Ovary (tissue), 9 donors: ENCODE measurements around the gene GRPEL1. TPM values are rescaled to one million over a fixed set of nuclear protein-coding genes. Genes with fewer than 3 reads are reported as not detected.

Experiments
- DNase-seq, 5 donors: peaks; one replicate each; pipeline ENCODE4 v3.0.0-alpha.2; 2019 to 2020
- H3K27ac ChIP-seq, 2 donors: fragments of 200-600 bp; one replicate each; pipeline versions ENCODE4 v1.5.1 to v1.8.0; 2019 to 2022
- H3K27me3 ChIP-seq: fragments of 200-600 bp; one replicate; pipeline ENCODE4 v1.8.0; 2022
- H3K36me3 ChIP-seq: fragments of 200-600 bp; sonication (generic); one replicate; pipeline ENCODE4 v1.5.1; 2019
- H3K4me1 ChIP-seq: one replicate; pipeline ENCODE4 v1.8.1; 2013; ENCODE audit warnings: mild to moderate bottlenecking, moderate library complexity; ENCODE audit not compliant: insufficient read depth
- H3K4me3 ChIP-seq: fragments of 200-600 bp; sonication (generic); one replicate; pipeline ENCODE4 v1.5.1; 2017
- H3K9me3 ChIP-seq, 2 donors: fragments of 200-600 bp in 1 of 2; sonication (generic) in 1 of 2; one replicate each; pipeline versions ENCODE4 v1.5.1 to v1.8.1; 2013 to 2019; ENCODE audit warnings: mild to moderate bottlenecking in 1 of 2, moderate library complexity in 1 of 2
- CTCF ChIP-seq, 3 donors: fragments of 450-650 bp in 2 of 3; fragments of 200-600 bp in 1 of 3; IDR thresholded peaks; one replicate each; pipeline versions ENCODE4 v1.5.1 to v1.8.0; 2016 to 2022; ENCODE audit warnings: antibody characterized with exemption in 3 of 3, mild to moderate bottlenecking in 1 of 3
- EP300 ChIP-seq: sonication (generic); formaldehyde crosslinking; IDR thresholded peaks from one replicate; pipeline ENCODE4 v1.6.1; 2017; ENCODE audit warnings: antibody characterized with exemption
- POLR2A ChIP-seq: fragments of 450-650 bp; IDR thresholded peaks from one replicate; pipeline ENCODE4 v1.6.1; 2017; ENCODE audit warnings: antibody characterized with exemption, mild to moderate bottlenecking, moderate library complexity
- WGBS, 3 donors: extraction: QIAGEN DNeasy Blood & Tissue Kit in 1 of 3; methylation state at CpG; one replicate each; pipeline versions ENCODE4 v1.1.5 to v1.1.7; 2013 to 2017; 5-methylcytosine and 5-hydroxymethylcytosine counted together
- intact Hi-C, 4 donors: fragments of 100-400 bp; cut with DNase I; formaldehyde crosslinking; loops; one replicate each; pipeline versions ENCODE4 v1.11.0 to v1.15.1; 2022 to 2023
- polyA plus RNA-seq, 2 donors: library from polyadenylated mRNA; stranded (reverse); fragments of 200-250 nt in 1 of 2; fragments of 350-450 nt in 1 of 2; fragmentation: Illumina TruSeq in 1 of 2; extraction: RNeasy Lipid Tissue Mini Kit (QIAGEN cat#74804) in 1 of 2; gene quantifications; one replicate each; pipeline ENCODE4 v1.2.3, GENCODE V29; 2013 to 2014
- total RNA-seq, 7 donors: library from RNA; depleted of rRNA in 2 of 7; stranded (reverse); fragments of >200 nt in 2 of 7; fragmentation: NEBNext Ultra II Directional in 3 of 7; extraction: Animal tissue kit (Norgen Biotek cat#: 25700) in 3 of 7; gene quantifications; one replicate each; pipeline versions ENCODE4 v1.1.0 to v1.2.4, GENCODE V29; 2016 to 2023
- donor health status: DM: no; HTN: no; CAD: no; lungs with moderate emphysema.
- donor health status: DM: no; HTN: no; CAD: no.
- donor health status: Bipolar disorder and iron deficiency.
- donor health status: DM: yes; HTN: yes; CAD: no.
- donor health status: DM: no; HTN: no; CAD: no.
- donor health status: DM: yes; HTN: yes; CAD: no.

Gene GRPEL1
- total and polyA plus RNA-seq, 9 donors = 11.1 to 74.8 (median 23.3) TPM

GRCh38 chr4:7055111-7055989, 12.5 kb downstream of the GRPEL1 start:
- Histone ChIP-seq H3K36me3 (no peaks in the 10 kb centered on the region), H3K27me3 (no peaks in the 10 kb centered on the region), H3K4me3 (no peak overlapping the region), H3K27ac (no peak overlapping the region), H3K9me3 (no peaks in the 10 kb centered on the region), H3K4me1 (peaks cover 7% of the 10 kb centered on the region)
- peak in 1 of 5 donors; percentile 13 for DNase-seq
- TF ChIP-seq EP300 (no peak), POLR2A (no peak), CTCF (IDR thresholded peaks at IDR 0.05) (no peak)
- 87 to 88% (median 88%) methylated on average over 31 of the region's 31 CpGs for whole genome bisulfite sequencing, 3 donors
- intact Hi-C loops = loop anchor here in 1 of 4 donors (1.0 kb wide), 1 partner anchor 40 kb away; no protein-coding TSS in a partner anchor

GRCh38 chr4:7054106-7054880, 13.6 kb downstream of the GRPEL1 start:
- Histone ChIP-seq H3K36me3 (no peaks in the 10 kb centered on the region), H3K4me1 (peaks cover 9% of the 10 kb centered on the region), H3K27ac (no peak overlapping the region), H3K4me3 (no peak overlapping the region), H3K9me3 (no peaks in the 10 kb centered on the region), H3K27me3 (no peaks in the 10 kb centered on the region)
- 94 to 95% (median 95%) methylated on average over 52 of the region's 52 CpGs for WGBS, 3 donors
- intact Hi-C loops = no loop called here
- TF ChIP-seq POLR2A (no peak), CTCF (IDR thresholded peaks at IDR 0.05) (no peak), EP300 (no peak)
- DNase-seq = peak in 1 of 5 donors; percentile 33

GRCh38 chr4:7052923-7053715, 14.7 kb downstream of the GRPEL1 start:
- H3K36me3 ChIP-seq = no peaks in the 10 kb centered on the region
- no peaks in the 10 kb centered on the region for H3K9me3 ChIP-seq
- H3K27me3 ChIP-seq = no peaks in the 10 kb centered on the region
- H3K27ac ChIP-seq = no peak overlapping the region
- H3K4me3 ChIP-seq = no peak overlapping the region
- peak in 1 of 5 donors; percentile 43 for DNase-seq
- H3K4me1 ChIP-seq = peaks cover 9% of the 10 kb centered on the region
- intact Hi-C loops = no loop called here
- no peak for TF ChIP-seq CTCF (IDR thresholded peaks at IDR 0.05)
- no peak for TF ChIP-seq POLR2A
- TF ChIP-seq EP300 = no peak
- WGBS, 3 donors = 81 to 89% (median 88%) methylated on average over 20 of the region's 20 CpGs

GRCh38 chr4:7052313-7052712, 15.6 kb downstream of the GRPEL1 start:
- no peak overlapping the region for H3K4me3 ChIP-seq
- DNase-seq = peak in 1 of 5 donors; percentile 22
- TF ChIP-seq EP300 (no peak), POLR2A (no peak), CTCF (IDR thresholded peaks at IDR 0.05) (no peak)
- no peaks in the 10 kb centered on the region for H3K9me3 ChIP-seq
- H3K4me1 ChIP-seq = peaks cover 11% of the 10 kb centered on the region
- H3K27me3 ChIP-seq = no peaks in the 10 kb centered on the region
- H3K27ac ChIP-seq = no peak overlapping the region
- WGBS, 3 donors = 88 to 94% (median 90%) methylated on average over 14 of the region's 14 CpGs
- H3K36me3 ChIP-seq = no peaks in the 10 kb centered on the region
- intact Hi-C loops = no loop called here
